OCI-LY3 (cell line): ENCODE measurements around the gene CPEB3.

Experiments
- H2AFZ ChIP-seq: fragments of 200-600, 300-600 bp; shearing (Covaris generic); 2 replicates; pipeline ENCODE4 v1.6.0; 2014; ENCODE audit warnings: antibody characterized with exemption, low read depth, low read length
- H3K27ac ChIP-seq: fragments of 200-600, 300-600 bp; sonication (generic); 2 replicates; pipeline ENCODE4 v1.5.1; 2014; ENCODE audit warnings: mild to moderate bottlenecking, low read length, moderate library complexity, mixed read lengths
- H3K27me3 ChIP-seq: fragments of 200-600, 300-600 bp; sonication (generic); 2 replicates; pipeline ENCODE4 v1.6.1; 2014; ENCODE audit warnings: low read depth, low read length, mixed read lengths
- H3K36me3 ChIP-seq: fragments of 200-600, 300-600 bp; sonication (generic); replicated peaks from 2 replicates; pipeline ENCODE3; 2014; ENCODE audit warnings: low read depth, low read length, mixed read lengths
- H3K4me1 ChIP-seq: fragments of 300-600, 200-600 bp; sonication (generic); 2 replicates; pipeline ENCODE4 v1.6.1; 2014; ENCODE audit warnings: low read length, mixed read lengths
- H3K4me2 ChIP-seq: fragments of 200-600, 300-600 bp; sonication (generic); 2 replicates; pipeline ENCODE4 v1.6.1; 2014; ENCODE audit warnings: low read length, mixed read lengths
- H3K4me3 ChIP-seq: fragments of 300-600, 200-600 bp; sonication (generic); 2 replicates; pipeline ENCODE4 v1.5.1; 2014; ENCODE audit warnings: antibody characterized with exemption, mild to moderate bottlenecking, low read length, moderate library complexity
- H3K79me2 ChIP-seq: fragments of 300-600, 200-600 bp; shearing (Covaris generic); 2 replicates; pipeline ENCODE4 v1.6.1; 2014; ENCODE audit warnings: mild to moderate bottlenecking, low read length, mixed read lengths
- H3K9ac ChIP-seq: fragments of 300-600, 200-600 bp; shearing (Covaris generic); 2 replicates; pipeline ENCODE4 v1.6.0; 2014; ENCODE audit warnings: mild to moderate bottlenecking, low read length, moderate library complexity
- H3K9me3 ChIP-seq: fragments of 200-600, 300-600 bp; shearing (Covaris generic); 2 replicates; pipeline ENCODE4 v1.6.1; 2014; ENCODE audit warnings: low read length, mixed read lengths; ENCODE audit not compliant: insufficient read depth
- H4K20me1 ChIP-seq: fragments of 200-600, 300-600 bp; sonication (generic); 2 replicates; pipeline ENCODE4 v1.6.1; 2016; ENCODE audit warnings: low read length, mixed read lengths; ENCODE audit not compliant: insufficient read depth
- CTCF ChIP-seq: fragments of 200-600, 300-600 bp; sonication (generic); IDR thresholded peaks from 2 replicates; pipeline ENCODE4 v1.5.1; 2014; ENCODE audit warnings: antibody characterized with exemption, low read length, low read depth
- EZH2phosphoT487 ChIP-seq: fragments of 200-600 bp; shearing (Covaris generic); IDR thresholded peaks from 2 replicates; pipeline ENCODE4 v1.6.1; 2018; ENCODE audit warnings: antibody characterized with exemption, mixed run types, low read depth

The CPEB3 gene

GRCh38 chr10:92175164-92175563 lies 115.7 kb downstream of the CPEB3 start:
- H3K27ac ChIP-seq, result no peak overlapping the region
- no peaks in the 10 kb centered on the region for H3K36me3 ChIP-seq
- no peaks in the 10 kb centered on the region for H3K79me2 ChIP-seq

GRCh38 chr10:92173996-92174395 lies 116.9 kb downstream of the CPEB3 start:
- H3K27me3 ChIP-seq, result no peaks in the 10 kb centered on the region
- no peak overlapping the region for H2AFZ ChIP-seq
- H3K9me3 ChIP-seq, result no peaks in the 10 kb centered on the region
- no peaks in the 10 kb centered on the region for H3K79me2 ChIP-seq
- TF ChIP-seq CTCF, result no peak
- no peak for TF ChIP-seq EZH2phosphoT487
- H3K4me2 ChIP-seq, result no peak overlapping the region
- no peak overlapping the region for H3K4me3 ChIP-seq
- H4K20me1 ChIP-seq, result no peaks in the 10 kb centered on the region
- no peak overlapping the region for H3K9ac ChIP-seq
- H3K36me3 ChIP-seq, result no peaks in the 10 kb centered on the region
- H3K4me1 ChIP-seq, result no peaks in the 10 kb centered on the region
- H3K27ac ChIP-seq, result no peak overlapping the region

More at GRCh38 chr10:92175164-92175563, 115.7 kb downstream of the CPEB3 start:
- H2AFZ ChIP-seq, result no peak overlapping the region
- H3K4me3 ChIP-seq, result no peak overlapping the region
- no peaks in the 10 kb centered on the region for H3K4me1 ChIP-seq
- no peaks in the 10 kb centered on the region for H3K27me3 ChIP-seq
- no peaks in the 10 kb centered on the region for H4K20me1 ChIP-seq
- no peak for TF ChIP-seq EZH2phosphoT487
- no peak for TF ChIP-seq CTCF
- H3K4me2 ChIP-seq, result no peak overlapping the region
- H3K9ac ChIP-seq, result no peak overlapping the region
- H3K9me3 ChIP-seq, result no peaks in the 10 kb centered on the region

GRCh38 chr10:92164036-92164696 lies 126.7 kb downstream of the CPEB3 start:
- TF ChIP-seq EZH2phosphoT487, result no peak
- TF ChIP-seq CTCF, result no peak
- Histone ChIP-seq H3K27ac (no peak overlapping the region), H4K20me1 (no peaks in the 10 kb centered on the region), H3K27me3 (no peaks in the 10 kb centered on the region), H3K9me3 (no peaks in the 10 kb centered on the region), H3K9ac (no peak overlapping the region), H3K4me1 (no peaks in the 10 kb centered on the region), H3K36me3 (no peaks in the 10 kb centered on the region), H2AFZ (no peak overlapping the region), H3K4me2 (no peak overlapping the region), H3K79me2 (no peaks in the 10 kb centered on the region), H3K4me3 (no peak overlapping the region)

GRCh38 chr10:92162541-92162940 lies 128.3 kb downstream of the CPEB3 start:
- Histone ChIP-seq H2AFZ (no peak overlapping the region), H3K9ac (no peak overlapping the region), H3K4me3 (no peak overlapping the region), H4K20me1 (no peaks in the 10 kb centered on the region), H3K9me3 (no peaks in the 10 kb centered on the region), H3K4me2 (no peak overlapping the region), H3K27me3 (no peaks in the 10 kb centered on the region), H3K4me1 (no peaks in the 10 kb centered on the region), H3K79me2 (no peaks in the 10 kb centered on the region), H3K27ac (no peak overlapping the region), H3K36me3 (no peaks in the 10 kb centered on the region)
- no peak for TF ChIP-seq CTCF
- no peak for TF ChIP-seq EZH2phosphoT487
